HEK293 (cell line): ENCODE data around the gene BPIFB2.

Experiments used
- CTCF ChIA-PET: fragments of 350-600 bp; formaldehyde crosslinking; extraction: SDS; loops from one replicate; lab custom pipeline; 2021; ENCODE audit warnings: antibody characterized with exemption; lab: Yijun Ruan, JAX
- POLR2A ChIA-PET: fragments of 300-600 bp; formaldehyde crosslinking; extraction: SDS; loops from one replicate; lab custom pipeline; 2020; ENCODE audit warnings: antibody characterized with exemption, inconsistent platforms; lab: Yijun Ruan, JAX
- H3K27ac ChIP-seq: fragments of 200-500 bp; sonication (Bioruptor generic); 2 replicates; pipeline ENCODE4 v1.5.1; 2014; ENCODE audit warnings: low read depth, low read length, control low read depth, inconsistent platforms; ENCODE audit errors: extremely low read depth
- H3K36me3 ChIP-seq, 2 experiments: fragments of 200-500 bp in 1 of 2; sonication (Bioruptor generic) in 1 of 2; 1 replicate in 1 of 2; 2 replicates in 1 of 2; pipeline ENCODE4 v1.5.1; 2014 to 2017; ENCODE audit warnings: inconsistent platforms in 2 of 2, low read length in 2 of 2; ENCODE audit not compliant: control insufficient read depth in 2 of 2, insufficient read depth in 1 of 2
- H3K4me1 ChIP-seq: fragments of 200-500 bp; sonication (Bioruptor generic); 2 replicates; pipeline ENCODE4 v1.5.1; 2014; ENCODE audit warnings: mild to moderate bottlenecking, low read length, inconsistent platforms; ENCODE audit not compliant: control insufficient read depth, insufficient read depth
- H3K4me3 ChIP-seq: 2 replicates; pipeline ENCODE4 v1.5.1; 2011; ENCODE audit warnings: low read depth, mild to moderate bottlenecking, control low read depth, low read length, moderate library complexity
- H3K9me3 ChIP-seq: fragments of 200-500 bp; sonication (Bioruptor generic); 2 replicates; pipeline ENCODE4 v1.5.1; 2014; ENCODE audit warnings: low read depth, low read length, inconsistent platforms; ENCODE audit not compliant: control insufficient read depth, insufficient read depth
- ATF2 ChIP-seq: fragments of 450-650 bp; formaldehyde crosslinking; IDR thresholded peaks from 2 replicates; pipeline ENCODE4 v1.5.1; 2016; ENCODE audit warnings: missing biosample characterization, missing genetic modification characterization, low read depth
- BCL11A ChIP-seq: fragments of 450-650 bp; formaldehyde crosslinking; IDR thresholded peaks from 2 replicates; pipeline ENCODE4 v1.5.1; 2016; ENCODE audit warnings: low read depth, missing biosample characterization, missing genetic modification characterization
- GLI4 ChIP-seq: fragments of 450-650 bp; formaldehyde crosslinking; IDR thresholded peaks from 2 replicates; pipeline ENCODE4 v1.5.1; 2016; ENCODE audit warnings: missing biosample characterization, missing genetic modification characterization
- HOXA7 ChIP-seq: sonication (generic); formaldehyde crosslinking; IDR thresholded peaks from 2 replicates; pipeline ENCODE4 v1.8.1; 2022; ENCODE audit warnings: missing genetic modification reagents, borderline replicate concordance
- KLF16 ChIP-seq: fragments of 450-650 bp; formaldehyde crosslinking; IDR thresholded peaks from 2 replicates; pipeline ENCODE4 v1.5.1; 2017; ENCODE audit warnings: missing biosample characterization, missing genetic modification characterization
- KLF7 ChIP-seq: fragments of 450-650 bp; formaldehyde crosslinking; IDR thresholded peaks from 2 replicates; pipeline ENCODE4 v1.5.1; 2016; ENCODE audit warnings: missing biosample characterization, missing genetic modification characterization, borderline replicate concordance
- MZF1 ChIP-seq: fragments of 450-650 bp; formaldehyde crosslinking; IDR thresholded peaks from 2 replicates; pipeline ENCODE4 v1.5.1; 2017; ENCODE audit warnings: missing biosample characterization, missing genetic modification characterization, borderline replicate concordance
- OVOL3 ChIP-seq: fragments of 450-650 bp; formaldehyde crosslinking; IDR thresholded peaks from 2 replicates; pipeline ENCODE4 v1.5.1; 2016; ENCODE audit warnings: missing biosample characterization, missing genetic modification characterization
- REPIN1 ChIP-seq: fragments of 450-650 bp; formaldehyde crosslinking; IDR thresholded peaks from 2 replicates; pipeline ENCODE4 v1.5.1; 2017; ENCODE audit warnings: missing biosample characterization, missing genetic modification characterization, low read depth
- SCRT1 ChIP-seq: fragments of 450-650 bp; formaldehyde crosslinking; IDR thresholded peaks from 2 replicates; pipeline ENCODE4 v1.5.1; 2016; ENCODE audit warnings: missing biosample characterization, missing genetic modification characterization, borderline replicate concordance
- ZBTB8A ChIP-seq: fragments of 450-650 bp; formaldehyde crosslinking; IDR thresholded peaks from 2 replicates; pipeline ENCODE4 v1.5.1; 2016; ENCODE audit warnings: missing biosample characterization, missing genetic modification characterization
- ZFP69B ChIP-seq: fragments of 450-650 bp; formaldehyde crosslinking; IDR thresholded peaks from 2 replicates; pipeline ENCODE4 v1.5.1; 2016; ENCODE audit warnings: missing biosample characterization, missing genetic modification characterization
- ZNF10 ChIP-seq: fragments of 450-650 bp; formaldehyde crosslinking; IDR thresholded peaks from 2 replicates; pipeline ENCODE4 v1.5.1; 2017; ENCODE audit warnings: missing biosample characterization, missing genetic modification characterization
- ZNF138 ChIP-seq: fragments of 450-650 bp; formaldehyde crosslinking; IDR thresholded peaks from 2 replicates; pipeline ENCODE4 v1.5.1; 2016; ENCODE audit warnings: missing biosample characterization, missing genetic modification characterization, borderline replicate concordance
- ZNF214 ChIP-seq: fragments of 450-650 bp; formaldehyde crosslinking; IDR thresholded peaks from 2 replicates; pipeline ENCODE4 v1.5.1; 2017; ENCODE audit warnings: missing biosample characterization, mild to moderate bottlenecking, missing genetic modification characterization, borderline replicate concordance
- ZNF239 ChIP-seq: fragments of 450-650 bp; formaldehyde crosslinking; IDR thresholded peaks from 2 replicates; pipeline ENCODE4 v1.5.1; 2016; ENCODE audit warnings: missing biosample characterization, missing genetic modification characterization
- ZNF280C ChIP-seq: fragments of 450-650 bp; formaldehyde crosslinking; IDR thresholded peaks from 2 replicates; pipeline ENCODE4 v1.5.1; 2016; ENCODE audit warnings: missing biosample characterization, missing genetic modification characterization
- ZNF324 ChIP-seq: fragments of 450-650 bp; formaldehyde crosslinking; IDR thresholded peaks from 2 replicates; pipeline ENCODE4 v1.5.1; 2016; ENCODE audit warnings: missing biosample characterization, missing genetic modification characterization
- ZNF350 ChIP-seq: fragments of 450-650 bp; formaldehyde crosslinking; IDR thresholded peaks from 2 replicates; pipeline ENCODE4 v1.5.0; 2017; ENCODE audit warnings: missing biosample characterization, mild to moderate bottlenecking, missing genetic modification characterization
- ZNF354C ChIP-seq: fragments of 450-650 bp; formaldehyde crosslinking; IDR thresholded peaks from 2 replicates; pipeline ENCODE4 v1.5.1; 2016; ENCODE audit warnings: missing biosample characterization, missing genetic modification characterization, low read depth, borderline replicate concordance
- ZNF423 ChIP-seq: fragments of 450-650 bp; formaldehyde crosslinking; IDR thresholded peaks from 2 replicates; pipeline ENCODE4 v1.5.1; 2016; ENCODE audit warnings: missing biosample characterization, missing genetic modification characterization
- ZNF426 ChIP-seq: fragments of 450-650 bp; formaldehyde crosslinking; IDR thresholded peaks from 2 replicates; pipeline ENCODE4 v1.5.1; 2017; ENCODE audit warnings: missing biosample characterization, missing genetic modification characterization, mild to moderate bottlenecking, inconsistent platforms, moderate library complexity
- ZNF433 ChIP-seq: fragments of 450-650 bp; formaldehyde crosslinking; IDR thresholded peaks from 2 replicates; pipeline ENCODE4 v1.5.1; 2016; ENCODE audit warnings: missing biosample characterization, missing genetic modification characterization, low read depth
- ZNF473 ChIP-seq: fragments of 450-650 bp; formaldehyde crosslinking; IDR thresholded peaks from 2 replicates; pipeline ENCODE4 v1.5.1; 2017; ENCODE audit warnings: missing biosample characterization, missing genetic modification characterization
- ZNF514 ChIP-seq: fragments of 450-650 bp; formaldehyde crosslinking; IDR thresholded peaks from 2 replicates; pipeline ENCODE4 v1.5.1; 2016; ENCODE audit warnings: missing biosample characterization, missing genetic modification characterization
- ZNF544 ChIP-seq: fragments of 450-650 bp; formaldehyde crosslinking; IDR thresholded peaks from 2 replicates; pipeline ENCODE4 v1.5.0; 2017; ENCODE audit warnings: missing biosample characterization, missing genetic modification characterization
- ZNF658 ChIP-seq: fragments of 450-650 bp; formaldehyde crosslinking; IDR thresholded peaks from 2 replicates; pipeline ENCODE4; 2016; ENCODE audit warnings: missing biosample characterization, missing genetic modification characterization
- ZNF660 ChIP-seq: fragments of 450-650 bp; IDR thresholded peaks from 2 replicates; pipeline ENCODE4 v1.5.1; 2018; ENCODE audit warnings: missing biosample characterization, mild to moderate bottlenecking, missing genetic modification characterization
- ZSCAN18 ChIP-seq: fragments of 450-650 bp; formaldehyde crosslinking; IDR thresholded peaks from 2 replicates; pipeline ENCODE4 v1.5.1; 2016; ENCODE audit warnings: missing biosample characterization, missing genetic modification characterization
- ZSCAN30 ChIP-seq: fragments of 450-650 bp; IDR thresholded peaks from 2 replicates; pipeline ENCODE4 v1.5.1; 2018; ENCODE audit warnings: missing biosample characterization, mild to moderate bottlenecking, missing genetic modification characterization, moderate library complexity
- TF ChIP-seq, protein P1 (sequence below): fragments of 450-650 bp; formaldehyde crosslinking; IDR thresholded peaks from 2 replicates; pipeline ENCODE4 v1.5.1; 2016; ENCODE audit warnings: missing biosample characterization, missing genetic modification characterization

BPIFB2 gene

DNA sequence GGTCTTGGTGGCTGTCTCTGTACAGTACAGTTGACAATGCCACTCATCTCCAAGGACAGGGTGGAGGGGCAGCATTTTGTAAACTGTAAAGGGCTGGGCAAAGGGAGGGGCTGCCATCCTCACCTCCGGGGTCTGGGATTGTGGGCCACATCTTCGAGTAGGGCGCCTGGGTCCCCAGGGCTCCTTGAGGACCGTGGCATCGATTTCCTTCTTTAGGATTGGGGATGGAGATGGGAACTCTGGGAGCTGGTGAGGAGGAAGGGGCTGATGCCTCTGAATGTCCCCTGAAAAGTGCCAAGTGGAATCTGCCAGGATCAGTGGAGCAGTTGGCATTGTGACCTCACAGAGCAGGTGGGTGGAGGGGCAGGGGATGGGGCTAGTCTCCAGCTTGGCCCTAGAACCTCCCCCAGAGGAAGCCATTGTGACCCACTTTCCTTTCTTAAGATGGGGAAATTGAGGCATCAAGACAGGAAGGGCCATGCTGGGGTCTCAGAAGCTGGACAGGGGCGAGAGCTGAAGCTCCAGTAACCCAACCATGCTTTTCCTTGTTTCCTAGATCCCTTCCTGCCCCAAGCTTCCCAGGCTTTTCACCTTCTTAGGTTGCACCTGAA is 3.3 kb upstream of the BPIFB2 start, which contains the start of gene SUN5:
SUN5 (minus strand) TSS at position 293 of the 611 bp plus-strand sequence; CDS start at position 200, 93 bp downstream.
- TF ChIP-seq ZNF473 (tag by site-specific recombination) (no peak), ZNF214 (tag by site-specific recombination) (no peak), ZNF354C (tag by site-specific recombination) (no peak), SCRT1 (tag by site-specific recombination) (no peak), ZNF324 (tag by site-specific recombination) (no peak), ZNF350 (tag by site-specific recombination) (no peak), BCL11A (tag by site-specific recombination) (no peak), ZSCAN18 (tag by site-specific recombination) (no peak), ZNF423 (tag by site-specific recombination) (no peak), ZNF544 (tag by site-specific recombination) (no peak), ZFP69B (tag by site-specific recombination) (no peak), ZNF660 (tag by site-specific recombination) (no peak), ZNF239 (tag by site-specific recombination) (no peak), ZNF514 (tag by site-specific recombination) (no peak), ZNF138 (tag by site-specific recombination) (no peak), ZSCAN30 (no peak), ZNF280C (tag by site-specific recombination) (no peak), ZNF433 (tag by site-specific recombination) (no peak)
- TF ChIP-seq, protein P1, sequence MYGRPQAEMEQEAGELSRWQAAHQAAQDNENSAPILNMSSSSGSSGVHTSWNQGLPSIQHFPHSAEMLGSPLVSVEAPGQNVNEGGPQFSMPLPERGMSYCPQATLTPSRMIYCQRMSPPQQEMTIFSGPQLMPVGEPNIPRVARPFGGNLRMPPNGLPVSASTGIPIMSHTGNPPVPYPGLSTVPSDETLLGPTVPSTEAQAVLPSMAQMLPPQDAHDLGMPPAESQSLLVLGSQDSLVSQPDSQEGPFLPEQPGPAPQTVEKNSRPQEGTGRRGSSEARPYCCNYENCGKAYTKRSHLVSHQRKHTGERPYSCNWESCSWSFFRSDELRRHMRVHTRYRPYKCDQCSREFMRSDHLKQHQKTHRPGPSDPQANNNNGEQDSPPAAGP (tag by site-specific recombination): no peak
- ChIA-PET POLR2A (no interaction called here), CTCF (interaction anchor here (0.7 to 1.5 kb wide), 4 partner anchors 12 to 212 kb away, joined by 3 to 5 read pairs (median 4); no protein-coding TSS in a partner anchor)

DNA sequence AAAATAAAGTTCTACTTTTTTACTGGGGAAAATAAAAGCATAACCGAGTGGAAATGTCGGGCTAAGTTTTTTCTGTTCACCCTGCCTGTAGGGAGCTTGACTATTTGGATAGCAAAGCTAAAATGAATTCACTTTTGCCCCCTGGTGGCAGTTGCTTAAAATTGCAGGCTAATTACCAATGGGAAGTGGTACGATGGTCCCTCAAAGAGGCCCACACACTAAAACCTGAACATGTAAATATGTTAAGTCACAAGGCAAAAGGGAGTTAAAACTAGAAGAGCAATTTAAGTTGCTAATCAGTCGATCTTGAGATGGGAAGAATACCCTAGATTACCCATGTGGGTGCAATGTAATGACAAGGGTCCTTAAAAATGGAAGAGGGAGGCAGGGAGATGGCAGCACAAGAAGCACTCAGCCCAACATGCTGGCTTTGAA is 2.4 kb upstream of the BPIFB2 start:
- POLR2A ChIA-PET: no interaction called here
- TF ChIP-seq GLI4: no peak
- TF ChIP-seq REPIN1 (tag by site-specific recombination): no peak
- no peak for TF ChIP-seq MZF1 (tag by site-specific recombination)
- TF ChIP-seq ZNF426 (tag by site-specific recombination): no peak
- TF ChIP-seq ZBTB8A: no peak
- TF ChIP-seq ZNF423 (tag by site-specific recombination): no peak
- TF ChIP-seq ATF2 (tag by site-specific recombination): no peak
- no peak for TF ChIP-seq ZNF658 (tag by site-specific recombination)
- no peak for TF ChIP-seq OVOL3 (tag by site-specific recombination)
- no peak for TF ChIP-seq KLF16 (tag by site-specific recombination)
- no peak for TF ChIP-seq ZNF10 (tag by site-specific recombination)
- TF ChIP-seq HOXA7 (CRISPR knock-in tag): no peak
- no peak for TF ChIP-seq KLF7 (tag by site-specific recombination)

More for the DNA sequence above, 3.3 kb upstream of the BPIFB2 start, which contains the start of gene SUN5:
- Histone ChIP-seq H3K27ac (no peak within 1 kb of the TSS), H3K4me3 (no peak within 1 kb of the TSS), H3K4me1 (no peaks in the 10 kb centered on the region), H3K9me3 (no peaks in the 10 kb centered on the region), H3K36me3 (no peaks in the 10 kb centered on the region)

More for the DNA sequence above, 2.4 kb upstream of the BPIFB2 start:
- H3K36me3 ChIP-seq: no peaks in the 10 kb centered on the region
- H3K4me1 ChIP-seq: no peaks in the 10 kb centered on the region
- no peak overlapping the region for H3K4me3 ChIP-seq
- no peak overlapping the region for H3K27ac ChIP-seq
- CTCF ChIA-PET: interaction anchor here (0.6 to 1.5 kb wide), 3 partner anchors 18 to 181 kb away, joined by 3 to 5 read pairs (median 4); no protein-coding TSS in a partner anchor
- no peaks in the 10 kb centered on the region for H3K9me3 ChIP-seq
